NCI-H187 (cell line): ENCODE data around the gene NFATC4.

Experiments
- DNase-seq, 2 experiments: peaks; one replicate each; lab custom pipeline; 2025; lab: John Stamatoyannopoulos, UW

Gene NFATC4

GRCh38 chr14:24389226-24389848 is 21.4 kb downstream of the NFATC4 start:
- DNase-seq: no peak

- DNase-seq: no peak
These were observed 22.9 kb downstream of the NFATC4 start for GRCh38 chr14:24390701-24391468.

GRCh38 chr14:24392325-24393091 is 24.5 kb downstream of the NFATC4 start:
- no peak for DNase-seq

DNA sequence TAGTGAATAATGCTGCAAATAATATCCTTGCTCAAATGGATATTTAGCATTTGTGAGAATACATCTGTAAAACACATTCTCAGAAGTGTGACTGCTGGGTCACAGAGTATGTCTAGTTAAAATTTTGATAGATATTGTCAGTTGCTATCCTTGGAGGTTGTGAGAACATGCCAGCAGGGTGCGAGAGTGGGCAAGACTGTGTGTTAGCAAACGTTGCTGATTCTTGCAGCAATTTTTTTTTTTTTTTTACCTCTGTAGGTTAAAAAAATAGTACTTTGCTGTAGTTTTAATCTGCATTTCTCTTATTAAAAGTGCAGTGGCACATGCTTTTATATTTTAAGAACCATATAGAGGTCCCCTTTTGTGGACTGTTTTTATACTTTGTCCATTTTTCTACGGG is 26.3 kb downstream of the NFATC4 start:
- DNase-seq: no peak

GRCh38 chr14:24395609-24396582 is 27.9 kb downstream of the NFATC4 start:
- no peak for DNase-seq

GRCh38 chr14:24397639-24398292 is 29.8 kb downstream of the NFATC4 start:
- no peak for DNase-seq

DNA sequence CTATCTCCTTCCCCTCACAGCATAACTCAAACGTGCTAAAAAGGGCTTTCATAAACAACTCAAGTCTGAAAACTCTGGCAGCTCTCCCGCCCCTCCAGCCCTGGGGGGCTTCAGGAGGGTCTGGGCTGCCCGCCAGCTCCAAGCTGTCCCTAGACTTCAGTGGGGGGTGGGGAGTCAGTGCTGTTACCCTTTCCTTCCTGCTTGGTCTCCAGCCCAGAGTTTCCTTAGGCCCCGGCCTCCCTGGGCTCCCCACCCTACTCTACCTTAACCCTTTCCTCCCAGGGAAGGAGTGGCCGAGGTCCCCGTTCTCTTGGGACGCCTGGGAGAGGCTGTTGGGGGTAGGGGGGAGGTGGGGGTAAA is 30.3 kb downstream of the NFATC4 start:
- no peak for DNase-seq

DNA sequence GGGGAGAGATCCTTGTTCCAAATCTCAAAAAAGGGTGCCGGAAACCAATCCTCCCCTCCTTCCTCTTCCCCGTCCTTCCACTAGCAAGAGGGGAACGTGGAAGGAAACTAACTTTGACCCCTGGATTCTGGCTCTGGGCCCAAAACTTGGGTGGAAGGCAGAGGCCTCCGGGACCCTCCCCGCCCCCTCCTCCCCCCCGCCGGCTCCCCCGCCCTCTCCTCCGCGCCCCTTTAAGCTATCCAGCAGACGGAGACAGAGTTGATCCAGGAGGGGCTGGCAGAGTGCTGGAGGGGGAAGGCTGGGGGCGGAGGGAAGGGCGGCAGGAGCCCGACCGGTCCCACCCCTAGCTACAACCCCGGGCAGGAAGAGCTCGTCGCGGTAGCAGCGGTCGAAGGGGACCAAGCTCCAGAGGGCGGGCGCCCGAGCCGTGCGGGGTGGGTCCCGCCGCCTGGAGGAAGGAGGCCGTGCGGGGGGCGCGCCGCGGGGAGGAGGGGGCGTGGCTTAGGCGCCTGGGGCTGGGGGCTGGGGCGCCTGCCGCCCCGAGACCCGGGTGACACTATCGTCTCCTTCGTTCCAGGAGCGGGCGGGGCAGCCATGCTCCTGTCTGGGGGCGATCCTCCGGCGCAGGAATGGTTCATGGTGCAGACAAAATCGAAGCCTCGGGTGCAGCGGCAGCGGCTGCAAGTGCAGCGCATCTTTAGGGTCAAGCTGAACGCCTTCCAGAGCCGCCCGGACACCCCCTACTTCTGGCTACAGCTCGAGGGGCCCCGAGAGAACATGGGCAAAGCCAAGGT is 30.9 kb downstream of the NFATC4 start, which contains the start of gene NYNRIN:
Gene NYNRIN, plus strand, starts transcription at position 351 of the 794 bp plus-strand sequence. Its CDS starts 244 bp downstream, at position 595.
- no peak for DNase-seq

- DNase-seq: no peak
These were observed 31.5 kb downstream of the NFATC4 start for GRCh38 chr14:24399447-24399822.

GRCh38 chr14:24399999-24400718 is 32.2 kb downstream of the NFATC4 start:
- no peak for DNase-seq

DNA sequence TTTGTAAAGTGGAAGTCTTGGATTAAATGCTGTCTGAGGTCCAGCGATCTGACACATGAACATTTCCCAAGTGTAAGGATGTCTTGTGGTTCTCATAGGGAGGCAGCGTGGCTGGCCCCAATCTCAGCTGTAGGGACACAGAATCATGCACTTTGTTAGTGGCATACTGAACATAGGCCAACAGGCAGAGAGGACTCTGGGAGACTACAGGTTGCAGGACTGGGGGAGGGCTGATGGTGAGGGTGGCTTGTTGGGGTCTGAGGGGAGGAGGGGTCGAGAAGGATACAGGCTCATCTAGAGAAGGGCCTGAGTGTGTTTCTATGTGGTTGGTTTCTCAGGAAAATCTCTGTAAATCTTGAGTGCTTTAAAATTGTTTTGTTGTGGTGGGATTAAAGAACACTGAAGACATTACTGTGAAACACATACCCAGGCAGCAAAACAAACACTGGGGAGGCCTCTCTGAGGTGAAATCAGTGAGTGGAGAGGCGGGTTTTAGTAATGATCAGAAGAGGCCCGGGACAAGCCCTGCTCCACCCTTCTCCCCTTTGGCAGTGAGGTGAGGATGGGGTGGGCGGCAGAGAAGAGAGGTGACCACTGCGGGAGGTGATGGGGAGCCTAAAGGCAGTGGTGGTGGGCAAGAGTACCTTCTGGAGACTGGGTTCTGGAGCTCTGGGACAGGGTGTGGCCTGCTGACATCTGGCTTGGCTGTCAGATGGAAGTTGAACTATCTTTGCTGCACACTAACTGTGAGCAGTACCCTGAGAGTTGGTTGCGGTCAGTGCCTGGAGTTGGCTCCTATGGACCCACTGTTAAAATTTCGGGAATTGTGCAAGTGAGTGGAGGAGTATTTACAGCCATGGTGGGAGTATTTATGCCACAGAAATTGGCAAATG is 34.1 kb downstream of the NFATC4 start:
- DNase-seq: no peak

- no peak for DNase-seq
These were observed 35.5 kb downstream of the NFATC4 start for GRCh38 chr14:24403294-24403998.

DNA sequence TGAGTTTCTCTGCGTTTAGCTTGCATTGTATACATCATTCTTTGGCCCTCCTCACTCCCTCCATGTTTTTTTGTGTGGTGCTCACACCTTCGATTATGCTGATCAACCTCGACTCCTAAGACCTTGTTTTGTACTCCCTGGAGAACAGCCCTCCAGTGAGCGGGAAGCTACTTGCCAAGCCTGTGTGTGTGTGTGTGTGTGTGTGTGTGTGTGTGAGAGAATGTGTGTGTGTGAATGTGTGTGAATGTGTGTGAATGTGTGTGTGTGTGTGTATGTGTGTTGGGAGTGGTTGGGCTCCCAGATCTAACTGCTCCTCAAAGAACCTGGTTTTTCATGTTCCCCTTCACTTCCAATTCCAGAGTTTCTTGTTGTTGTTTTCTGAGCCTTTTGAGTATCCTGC is 36.8 kb downstream of the NFATC4 start:
- DNase-seq: no peak

- DNase-seq: no peak
These were observed 38.4 kb downstream of the NFATC4 start for GRCh38 chr14:24406416-24406815.

- DNase-seq: no peak
These were observed 39.8 kb downstream of the NFATC4 start for GRCh38 chr14:24407608-24408325.

GRCh38 chr14:24408764-24409163 is 40.8 kb downstream of the NFATC4 start:
- DNase-seq: no peak

DNA sequence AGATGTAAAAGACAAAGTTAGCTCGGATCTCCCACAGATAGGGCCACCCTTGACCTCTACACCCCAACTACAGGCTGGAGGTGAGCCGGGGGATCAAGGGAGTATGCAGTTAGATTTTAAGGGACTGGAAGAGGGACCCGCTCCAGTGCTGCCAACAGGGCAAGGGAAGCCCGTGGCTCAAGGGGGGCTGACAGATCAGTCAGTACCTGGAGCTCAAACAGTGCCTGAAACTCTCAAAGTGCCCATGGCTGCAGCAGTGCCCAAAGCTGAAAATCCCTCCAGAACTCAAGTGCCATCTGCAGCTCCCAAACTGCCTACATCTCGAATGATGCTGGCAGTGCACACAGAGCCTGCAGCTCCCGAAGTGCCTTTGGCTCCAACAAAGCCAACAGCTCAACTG is 41.2 kb downstream of the NFATC4 start:
- DNase-seq: no peak
